HEK293T (cell line): ENCODE results near the gene SPEN.
A peak's percentile ranks its signal among the peaks of the same experiment; 100 is the strongest.

Source experiments
- CTCF ChIA-PET: fragments of 350-600 bp; formaldehyde crosslinking; extraction: SDS; loops from one replicate; lab custom pipeline; 2021; ENCODE audit warnings: antibody characterized with exemption, inconsistent platforms; lab: Yijun Ruan, JAX
- POLR2A ChIA-PET: fragments of 350-600 bp; formaldehyde crosslinking; extraction: SDS; loops from one replicate; lab custom pipeline; 2020; ENCODE audit warnings: antibody characterized with exemption, inconsistent platforms; lab: Yijun Ruan, JAX
- DNase-seq: peaks from one replicate; pipeline ENCODE4 v3.0.0; 2012; ENCODE audit warnings: mixed read lengths; ENCODE audit errors: extremely low spot score
- ARNT ChIP-seq: fragments of 450-650 bp; IDR thresholded peaks from 2 replicates; pipeline ENCODE4 v1.6.1; 2017; ENCODE audit warnings: mild to moderate bottlenecking
- BHLHE40 ChIP-seq: fragments of 450-650 bp; IDR thresholded peaks from 2 replicates; pipeline ENCODE4 v1.6.1; 2016; ENCODE audit warnings: mild to moderate bottlenecking, moderate library complexity, borderline replicate concordance
- CTBP1 ChIP-seq: fragments of 450-650 bp; IDR thresholded peaks from 2 replicates; pipeline ENCODE4 v1.6.1; 2016; ENCODE audit warnings: borderline replicate concordance
- ELF4 ChIP-seq: fragments of 450-650 bp; IDR thresholded peaks from 2 replicates; pipeline ENCODE4 v1.6.1; 2017; ENCODE audit warnings: antibody characterized with exemption
- FOXA1 ChIP-seq: fragments of 450-650 bp; IDR thresholded peaks from 2 replicates; pipeline ENCODE4 v1.6.1; 2016; ENCODE audit warnings: mild to moderate bottlenecking
- FOXK2 ChIP-seq: fragments of 450-650 bp; IDR thresholded peaks from 2 replicates; pipeline ENCODE4 v1.6.1; 2016; ENCODE audit warnings: mild to moderate bottlenecking
- FOXM1 ChIP-seq: fragments of 450-650 bp; IDR thresholded peaks from 2 replicates; pipeline ENCODE4 v1.6.1; 2017; ENCODE audit warnings: mild to moderate bottlenecking, borderline replicate concordance
- HDGF ChIP-seq: fragments of 450-650 bp; IDR thresholded peaks from 2 replicates; pipeline ENCODE4 v1.6.1; 2017; ENCODE audit warnings: antibody characterized with exemption, borderline replicate concordance
- L3MBTL2 ChIP-seq: fragments of 450-650 bp; conservative IDR thresholded peaks from 2 replicates; pipeline ENCODE4 v1.6.1; 2016; ENCODE audit warnings: mild to moderate bottlenecking
- LEF1 ChIP-seq: fragments of 450-650 bp; IDR thresholded peaks from 2 replicates; pipeline ENCODE4 v1.6.1; 2017; ENCODE audit warnings: mild to moderate bottlenecking, borderline replicate concordance
- NFRKB ChIP-seq: fragments of 450-650 bp; IDR thresholded peaks from 2 replicates; pipeline ENCODE4 v1.6.1; 2016; ENCODE audit warnings: mild to moderate bottlenecking, moderate library complexity
- PKNOX1 ChIP-seq: fragments of 450-650 bp; IDR thresholded peaks from 2 replicates; pipeline ENCODE4 v1.6.1; 2016
- SP1 ChIP-seq: fragments of 450-650 bp; IDR thresholded peaks from 2 replicates; pipeline ENCODE4 v1.6.1; 2017
- SUZ12 ChIP-seq: fragments of 450-650 bp; IDR thresholded peaks from 2 replicates; pipeline ENCODE4 v1.6.1; 2016; ENCODE audit warnings: mild to moderate bottlenecking
- TARDBP ChIP-seq: fragments of 450-650 bp; IDR thresholded peaks from 2 replicates; pipeline ENCODE4 v1.6.1; 2016
- ZNF384 ChIP-seq: fragments of 450-650 bp; IDR thresholded peaks from 2 replicates; pipeline ENCODE4 v1.6.1; 2016

The SPEN gene

GRCh38 chr1:15961492-15961891 is 114.0 kb downstream of the SPEN start:
- DNase-seq: no peak
- ChIA-PET CTCF (interaction anchor here (0.6 kb wide), 1 partner anchor 254 kb away, joined by 3 read pairs; no protein-coding TSS in a partner anchor), POLR2A (no interaction called here)
- TF ChIP-seq FOXA1 (no peak), PKNOX1 (no peak), L3MBTL2 (no peak), SP1 (no peak), FOXM1 (no peak), NFRKB (no peak), FOXK2 (no peak), BHLHE40 (no peak), SUZ12 (no peak), ARNT (no peak), TARDBP (no peak), CTBP1 (no peak), ZNF384 (no peak), LEF1 (no peak)

DNA sequence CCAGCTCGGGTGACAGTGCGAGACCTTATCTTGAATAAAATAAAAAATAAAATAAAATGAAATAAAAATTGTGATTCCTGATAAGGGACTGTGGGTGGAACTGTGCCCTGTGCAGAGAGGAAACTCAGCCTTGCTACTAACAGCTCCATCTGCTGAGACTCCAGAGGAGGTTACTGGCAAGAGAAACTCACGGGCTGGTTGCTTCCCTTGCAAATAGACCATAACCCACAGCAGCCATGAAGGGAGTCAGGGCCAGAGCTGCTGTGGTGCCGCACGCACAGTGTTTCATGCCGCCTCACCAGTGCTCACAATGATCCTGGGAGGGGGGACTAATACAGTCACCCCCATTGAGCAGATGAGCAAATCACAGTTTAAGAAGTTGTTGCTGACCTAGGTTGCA is 114.7 kb downstream of the SPEN start:
- no peak for DNase-seq
- no peak for TF ChIP-seq HDGF
- ChIA-PET CTCF (no interaction called here), POLR2A (no interaction called here)

GRCh38 chr1:15962671-15963362 is 115.3 kb downstream of the SPEN start:
- TF ChIP-seq NFRKB (no peak), CTBP1 (no peak), ARNT (no peak), LEF1 (no peak), FOXA1 (no peak), L3MBTL2 (no peak), ELF4 (no peak), PKNOX1 (no peak), ZNF384 (no peak), FOXM1 (no peak), TARDBP (no peak), HDGF (no peak), BHLHE40 (no peak), FOXK2 (no peak), SUZ12 (no peak), SP1 (no peak)
- ChIA-PET POLR2A (no interaction called here), CTCF (no interaction called here)
- no peak for DNase-seq

DNA sequence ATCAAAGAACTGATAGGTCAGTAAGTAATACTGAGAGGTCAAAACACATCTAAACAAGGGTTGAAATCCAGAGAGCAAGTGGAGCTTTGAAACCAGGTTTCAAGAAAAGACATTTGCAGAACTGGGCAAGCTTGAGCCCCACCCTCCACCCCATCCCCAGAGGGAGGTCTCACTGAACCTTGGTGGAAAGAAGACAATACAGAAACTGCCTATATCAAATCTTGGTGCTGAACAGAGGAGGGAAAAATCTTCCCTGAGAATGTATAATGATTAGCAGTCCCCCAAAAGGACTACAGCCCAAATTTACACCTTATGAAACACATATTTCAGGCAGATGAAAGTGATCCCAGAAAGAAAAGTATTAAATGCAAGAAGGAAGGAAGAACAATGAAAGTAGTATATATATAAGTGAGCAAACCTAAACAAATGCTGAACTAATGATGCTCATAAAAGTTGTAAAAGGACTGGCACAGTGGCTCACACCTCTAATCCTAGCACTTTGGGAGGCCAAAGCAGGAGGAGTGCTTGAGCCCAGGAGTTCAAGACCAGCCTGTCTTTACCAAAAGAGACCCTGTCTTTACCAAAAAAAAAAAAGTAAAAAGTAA is 116.0 kb downstream of the SPEN start:
- no peak for DNase-seq
- TF ChIP-seq ELF4: no peak
- no peak for TF ChIP-seq PKNOX1
- TF ChIP-seq HDGF: no peak
- TF ChIP-seq FOXM1: no peak
- TF ChIP-seq FOXK2: no peak
- TF ChIP-seq CTBP1: no peak
- TF ChIP-seq SP1: no peak
- no peak for TF ChIP-seq FOXA1
- no peak for TF ChIP-seq SUZ12
- no peak for TF ChIP-seq ARNT
- TF ChIP-seq TARDBP: no peak
- TF ChIP-seq NFRKB: no peak
- TF ChIP-seq L3MBTL2: no peak
- TF ChIP-seq ZNF384: no peak
- TF ChIP-seq LEF1: no peak
- ChIA-PET POLR2A (interaction anchor here (1.6 kb wide), 1 partner anchor 13 kb away, joined by 12 read pairs; the partner anchor contains the start of gene ZBTB17), CTCF (interaction anchor here (0.9 to 1.0 kb wide), 2 partner anchors 12 to 126 kb away, joined by 3 to 11 read pairs; no protein-coding TSS in a partner anchor)

DNA sequence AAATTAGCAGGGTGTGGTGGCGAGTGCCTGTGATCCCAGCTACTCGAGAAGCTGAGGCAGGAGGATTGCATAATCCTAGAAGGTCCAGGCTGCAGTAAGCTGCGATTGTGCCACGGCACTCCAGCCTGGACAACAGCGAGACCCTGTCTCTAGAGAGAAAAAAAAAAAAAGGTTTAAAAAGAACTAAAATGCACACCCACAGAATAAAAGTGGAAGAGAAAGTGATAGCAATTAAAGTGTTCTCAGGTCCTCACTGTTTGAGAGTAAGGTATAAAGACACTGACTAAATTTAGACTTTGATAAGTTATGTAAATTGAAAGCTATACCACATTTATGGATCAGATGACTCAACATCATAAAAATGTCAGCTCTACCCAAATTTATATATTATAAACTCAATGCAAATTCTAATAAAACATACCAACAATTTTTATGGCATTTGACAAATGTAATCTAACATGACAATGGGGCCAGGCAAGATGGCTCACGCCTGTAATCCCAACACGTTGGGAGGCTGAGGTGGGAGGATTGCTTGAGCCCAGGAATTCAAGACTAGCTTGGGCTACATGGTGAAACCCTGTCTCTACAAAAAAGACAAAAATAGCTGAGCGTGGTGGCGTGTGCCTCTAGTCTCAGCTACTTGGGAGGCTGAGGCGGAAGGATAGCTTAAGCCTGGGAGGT is 116.6 kb downstream of the SPEN start:
- CTCF ChIA-PET: interaction anchor here (0.6 to 1.0 kb wide), 4 partner anchors 11 to 127 kb away, joined by 3 to 11 read pairs (median 5); no protein-coding TSS in a partner anchor
- POLR2A ChIA-PET: interaction anchor here (0.8 to 1.6 kb wide), 2 partner anchors 11 to 12 kb away, joined by 3 to 12 read pairs; partner anchors contain the start of gene ZBTB17
- TF ChIP-seq PKNOX1 (peak; percentile 91), ZNF384 (peak; percentile 70), NFRKB (no peak), FOXK2 (no peak), FOXM1 (no peak)
- DNase-seq: no peak
